ENCODE measurements around the gene CADPS. TPM values are rescaled to one million over a fixed set of nuclear protein-coding genes. Genes with fewer than 3 reads are reported as not detected.

The CADPS gene
- polyA plus RNA-seq, 1 of the 3 experiments (the other 2 are of a cell fraction): 5.8 TPM

- no peak for TF ChIP-seq FOXJ3 (CRISPR knock-in tag; IDR thresholded peaks at IDR 0.05)
Observed at GRCh38 chr3:62632510-62633294, 242.5 kb downstream of the CADPS start (continued).

DNA sequence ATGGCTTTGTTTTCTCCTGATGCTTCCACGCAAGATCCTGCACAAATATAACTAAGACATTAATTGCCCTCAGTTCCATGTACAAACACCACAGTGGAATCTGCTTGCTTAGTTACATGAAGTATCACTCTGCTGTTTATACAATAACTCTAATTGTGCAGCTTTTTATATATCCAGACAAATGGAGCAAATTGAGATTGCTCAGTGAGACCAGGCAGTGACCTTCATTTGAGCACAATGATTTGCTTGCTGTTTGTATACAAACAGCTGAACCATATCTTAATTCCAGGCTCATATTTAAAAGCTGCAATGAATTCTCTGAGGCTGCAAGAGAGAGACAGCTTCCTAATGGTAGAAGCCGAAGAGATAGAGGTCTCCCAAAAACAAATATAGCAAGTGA is 243.7 kb downstream of the CADPS start:
- Histone ChIP-seq H3K79me2 (ENCODE audit: insufficient read depth) (no peaks in the 10 kb centered on the region), H3K4me1 (ENCODE audit: control insufficient read depth in 1 of 2, insufficient read depth in 2 of 2, low read depth in 1 of 2, low read length in 1 of 2) (no peaks in the 10 kb centered on the region), H3K9me3 (no peaks in the 10 kb centered on the region), H3F3A (replicated peaks; ENCODE audit: insufficient read depth) (no peaks in the 10 kb centered on the region), H3K27ac (ENCODE audit: low read depth in 2 of 2, low read length in 1 of 2) (no peak overlapping the region), H3K4me2 (no peak overlapping the region), H3K9ac (no peak overlapping the region), H2AFZ (ENCODE audit: low read depth) (no peak overlapping the region), H3K9me2 (no peaks in the 10 kb centered on the region), H4K20me1 (ENCODE audit: insufficient read depth) (no peaks in the 10 kb centered on the region), H3K4me3 (ENCODE audit: low read depth in 2 of 2, low read length in 1 of 2) (no peak overlapping the region), H3K27me3 (ENCODE audit: insufficient read depth) (no peaks in the 10 kb centered on the region), H3K36me3 (replicated peaks in 1 of 2; ENCODE audit: control insufficient read depth in 1 of 2, insufficient read depth in 2 of 2, low read length in 1 of 2) (no peaks in the 10 kb centered on the region)
- DNase-seq: no peak
- WGBS (ENCODE audit: low lambda C conversion rate): 78% methylated on average over 2 of the region's 2 CpGs
- TF ChIP-seq MXI1 (IDR thresholded peaks at IDR 0.05; ENCODE audit: low read depth, low read length) (no peak), IRF3 (IDR thresholded peaks at IDR 0.05; ENCODE audit: low read depth, low read length) (no peak), REST (IDR thresholded peaks at IDR 0.05; ENCODE audit: low read depth, low read length) (no peak), RFX5 (IDR thresholded peaks at IDR 0.05; ENCODE audit: low read length) (no peak), TEAD4 (IDR thresholded peaks at IDR 0.05; ENCODE audit: borderline replicate concordance, insufficient read depth) (no peak), EZH2phosphoT487 (IDR thresholded peaks at IDR 0.05; ENCODE audit: borderline replicate concordance, low read depth) (no peak), YY1 (IDR thresholded peaks at IDR 0.05; ENCODE audit: low read depth) (no peak), MAX (IDR thresholded peaks at IDR 0.05; ENCODE audit: low read depth) (no peak), USF2 (IDR thresholded peaks at IDR 0.05; ENCODE audit: borderline replicate concordance, low read depth, low read length) (no peak)
- ChIA-PET POLR2A (no interaction called here), CTCF (interaction anchor here (0.8 to 2.2 kb wide), 3 partner anchors 9 to 563 kb away, joined by 3 to 6 read pairs (median 3); no protein-coding TSS in a partner anchor)

Measured in SK-N-SH (cell line).